Adrenal gland (tissue), 5 donors: ENCODE measurements around the gene VWA5B1.

Experiments
- CTCF ChIP-seq, 6 experiments: fragments of 450-650 bp in 4 of 6; fragments of 200-600 bp in 2 of 6; sonication (generic) in 1 of 6; IDR thresholded peaks; 1 replicate in 5 of 6; 2 replicates in 1 of 6; pipeline versions ENCODE4 v1.5.1 to v1.8.0; 2016 to 2021; ENCODE audit warnings: antibody characterized with exemption in 6 of 6, mild to moderate bottlenecking in 2 of 6, moderate library complexity in 1 of 6
- POLR2A ChIP-seq, 2 donors: fragments of 450-650 bp; IDR thresholded peaks; one replicate each; pipeline ENCODE4 v1.6.1; 2017; ENCODE audit warnings: antibody characterized with exemption in 2 of 2, mild to moderate bottlenecking in 2 of 2, moderate library complexity in 1 of 2
- donor health status: DM: no; HTN: no; CAD: no.

GRCh38 chr1:20381961-20382360, 91.3 kb downstream of the VWA5B1 start:
- TF ChIP-seq CTCF (IDR thresholded peaks at IDR 0.05) (no peak), POLR2A (IDR thresholded peaks at IDR 0.05) (no peak)
